Fibroblast of mammary gland (primary cell): ENCODE results near the gene ST6GALNAC3.

Source experiments
- DNase-seq: peaks from one replicate; pipeline ENCODE4 v3.0.0-alpha.2; 2010; ENCODE audit warnings: low read depth
- H3K4me3 ChIP-seq: 2 replicates; pipeline ENCODE4 v1.5.1; 2011; ENCODE audit warnings: low read depth, mild to moderate bottlenecking, low read length, moderate library complexity; ENCODE audit not compliant: control insufficient read depth
- CTCF ChIP-seq: conservative IDR thresholded peaks from 2 replicates; pipeline ENCODE4 v1.5.1; 2011; ENCODE audit warnings: low read depth, low read length, inconsistent platforms; ENCODE audit not compliant: control insufficient read depth, insufficient read depth

ST6GALNAC3 gene

GRCh38 chr1:76501586-76502219 lies 427.2 kb downstream of the ST6GALNAC3 start:
- no peak for DNase-seq
- no peak for TF ChIP-seq CTCF
- no peak overlapping the region for H3K4me3 ChIP-seq

- H3K4me3 ChIP-seq, result no peak overlapping the region
- TF ChIP-seq CTCF, result no peak
- DNase-seq, result no peak
Observed at GRCh38 chr1:76503100-76503499, 428.6 kb downstream of the ST6GALNAC3 start.

- no peak overlapping the region for H3K4me3 ChIP-seq
- no peak for TF ChIP-seq CTCF
- no peak for DNase-seq
Observed at GRCh38 chr1:76503736-76504135, 429.2 kb downstream of the ST6GALNAC3 start.

GRCh38 chr1:76507376-76507775 lies 432.8 kb downstream of the ST6GALNAC3 start:
- no peak for DNase-seq
- no peak for TF ChIP-seq CTCF
- no peak overlapping the region for H3K4me3 ChIP-seq

- TF ChIP-seq CTCF, result no peak
- no peak for DNase-seq
- no peak overlapping the region for H3K4me3 ChIP-seq
Observed at GRCh38 chr1:76508871-76509270, 434.3 kb downstream of the ST6GALNAC3 start.

GRCh38 chr1:76510672-76511557 lies 436.4 kb downstream of the ST6GALNAC3 start:
- H3K4me3 ChIP-seq, result no peak overlapping the region
- DNase-seq, result no peak
- TF ChIP-seq CTCF, result no peak
